ENCODE measurements around the gene MAP7D3. TPM values are rescaled to one million over a fixed set of nuclear protein-coding genes. Genes with fewer than 3 reads are reported as not detected.

Gene MAP7D3
- total and polyA plus RNA-seq, 9 of the 15 experiments (the other 6 are each of a cell fraction or from before 2014, with no cell fraction given) = 9.4 to 27.7 (median 14.0) TPM

DNA sequence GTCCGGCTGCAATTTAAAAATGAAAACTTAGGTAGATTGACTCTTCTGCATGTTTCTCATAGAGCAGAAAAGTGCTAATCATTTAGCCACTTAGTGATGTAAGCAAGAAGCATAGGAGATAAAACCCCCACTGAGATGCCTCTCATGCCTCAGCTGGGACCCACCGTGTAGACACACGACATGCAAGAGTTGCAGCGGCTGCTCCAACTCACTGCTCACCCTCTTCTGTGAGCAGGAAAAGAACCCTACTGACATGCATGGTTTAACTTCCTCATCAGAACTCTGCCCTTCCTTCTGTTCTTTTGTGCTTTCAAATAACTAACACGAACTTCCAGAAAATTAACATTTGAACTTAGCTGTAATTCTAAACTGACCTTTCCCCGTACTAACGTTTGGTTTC, 41.0 kb downstream of the MAP7D3 start (continued):
- TF ChIP-seq, protein P1, sequence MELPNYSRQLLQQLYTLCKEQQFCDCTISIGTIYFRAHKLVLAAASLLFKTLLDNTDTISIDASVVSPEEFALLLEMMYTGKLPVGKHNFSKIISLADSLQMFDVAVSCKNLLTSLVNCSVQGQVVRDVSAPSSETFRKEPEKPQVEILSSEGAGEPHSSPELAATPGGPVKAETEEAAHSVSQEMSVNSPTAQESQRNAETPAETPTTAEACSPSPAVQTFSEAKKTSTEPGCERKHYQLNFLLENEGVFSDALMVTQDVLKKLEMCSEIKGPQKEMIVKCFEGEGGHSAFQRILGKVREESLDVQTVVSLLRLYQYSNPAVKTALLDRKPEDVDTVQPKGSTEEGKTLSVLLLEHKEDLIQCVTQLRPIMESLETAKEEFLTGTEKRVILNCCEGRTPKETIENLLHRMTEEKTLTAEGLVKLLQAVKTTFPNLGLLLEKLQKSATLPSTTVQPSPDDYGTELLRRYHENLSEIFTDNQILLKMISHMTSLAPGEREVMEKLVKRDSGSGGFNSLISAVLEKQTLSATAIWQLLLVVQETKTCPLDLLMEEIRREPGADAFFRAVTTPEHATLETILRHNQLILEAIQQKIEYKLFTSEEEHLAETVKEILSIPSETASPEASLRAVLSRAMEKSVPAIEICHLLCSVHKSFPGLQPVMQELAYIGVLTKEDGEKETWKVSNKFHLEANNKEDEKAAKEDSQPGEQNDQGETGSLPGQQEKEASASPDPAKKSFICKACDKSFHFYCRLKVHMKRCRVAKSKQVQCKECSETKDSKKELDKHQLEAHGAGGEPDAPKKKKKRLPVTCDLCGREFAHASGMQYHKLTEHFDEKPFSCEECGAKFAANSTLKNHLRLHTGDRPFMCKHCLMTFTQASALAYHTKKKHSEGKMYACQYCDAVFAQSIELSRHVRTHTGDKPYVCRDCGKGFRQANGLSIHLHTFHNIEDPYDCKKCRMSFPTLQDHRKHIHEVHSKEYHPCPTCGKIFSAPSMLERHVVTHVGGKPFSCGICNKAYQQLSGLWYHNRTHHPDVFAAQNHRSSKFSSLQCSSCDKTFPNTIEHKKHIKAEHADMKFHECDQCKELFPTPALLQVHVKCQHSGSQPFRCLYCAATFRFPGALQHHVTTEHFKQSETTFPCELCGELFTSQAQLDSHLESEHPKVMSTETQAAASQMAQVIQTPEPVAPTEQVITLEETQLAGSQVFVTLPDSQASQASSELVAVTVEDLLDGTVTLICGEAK (IDR thresholded peaks at IDR 0.05) = no peak
- TF ChIP-seq, protein P1 (CRISPR knock-in tag; IDR thresholded peaks at IDR 0.05) = no peak
- TF ChIP-seq NRF1 (conservative IDR thresholded peaks at IDR 0.05 in 1 of 2, IDR thresholded peaks at IDR 0.05 in 1 of 2) (no peak), ZNF436 (CRISPR knock-in tag; IDR thresholded peaks at IDR 0.05) (no peak), ZNF444 (CRISPR knock-in tag; IDR thresholded peaks at IDR 0.05) (no peak)
